SK-N-SH (cell line): ENCODE data around the gene DCTN4. TPM values are rescaled to one million over a fixed set of nuclear protein-coding genes. Genes with fewer than 3 reads are reported as not detected.

Source experiments
- CTCF ChIA-PET: fragments of 300-600, 350-600 bp; formaldehyde crosslinking; extraction: SDS; loops from one replicate; lab custom pipeline; 2021; lab: Yijun Ruan, JAX
- POLR2A ChIA-PET: fragments of 350-600 bp; sonication (Branson Sonifier 250); formaldehyde crosslinking; extraction: SDS; loops from one replicate; lab custom pipeline; 2020; ENCODE audit warnings: antibody characterized with exemption, inconsistent platforms; lab: Yijun Ruan, JAX
- DNase-seq: peaks from one replicate; pipeline ENCODE4 v3.0.0; 2012
- H2AFZ ChIP-seq: fragments of 200-600 bp; sonication (generic); 2 replicates; pipeline ENCODE4 v1.8.1; 2016; ENCODE audit warnings: antibody characterized with exemption, mild to moderate bottlenecking, low read depth
- H3F3A ChIP-seq: fragments of 200-600 bp; sonication (generic); replicated peaks from 2 replicates; pipeline ENCODE3; 2016; ENCODE audit warnings: antibody characterized with exemption, mild to moderate bottlenecking; ENCODE audit not compliant: insufficient read depth
- H3K27ac ChIP-seq, 2 experiments: fragments of 200-500 bp in 1 of 2; fragments of 200-600 bp in 1 of 2; sonication (Bioruptor generic) in 1 of 2; sonication (generic), shearing (Covaris generic) in 1 of 2; 2 replicates each; pipeline versions ENCODE4 v1.5.1 to v1.6.1; 2014 to 2016; ENCODE audit warnings: low read depth in 2 of 2, inconsistent platforms in 1 of 2, low read length in 1 of 2, mild to moderate bottlenecking in 1 of 2, mixed read lengths in 1 of 2
- H3K27me3 ChIP-seq: fragments of 200-600 bp; sonication (generic), shearing (Covaris generic); 2 replicates; pipeline ENCODE4 v1.6.1; 2016; ENCODE audit warnings: mixed run types; ENCODE audit not compliant: insufficient read depth
- H3K36me3 ChIP-seq, 2 experiments: fragments of 200-500 bp in 1 of 2; fragments of 200-600 bp in 1 of 2; sonication (Bioruptor generic) in 1 of 2; sonication (generic) in 1 of 2; replicated peaks in 1 of 2; 2 replicates each; pipeline versions ENCODE3 to v1.5.1; 2014 to 2016; ENCODE audit warnings: low read length in 1 of 2, mild to moderate bottlenecking in 1 of 2; ENCODE audit not compliant: insufficient read depth in 2 of 2, control insufficient read depth in 1 of 2
- H3K4me1 ChIP-seq, 2 experiments: fragments of 200-500 bp in 1 of 2; fragments of 200-600 bp in 1 of 2; sonication (Bioruptor generic) in 1 of 2; sonication (generic), shearing (Covaris generic) in 1 of 2; 2 replicates each; pipeline versions ENCODE4 v1.5.1 to v1.6.1; 2014 to 2016; ENCODE audit warnings: low read depth in 1 of 2, low read length in 1 of 2, mixed run types in 1 of 2; ENCODE audit not compliant: insufficient read depth in 2 of 2, control insufficient read depth in 1 of 2
- H3K4me2 ChIP-seq: fragments of 200-600 bp; sonication (generic), shearing (Covaris generic); 2 replicates; pipeline ENCODE4 v1.6.1; 2017; ENCODE audit warnings: mixed run types
- H3K4me3 ChIP-seq, 2 experiments: fragments of 200-500 bp in 1 of 2; fragments of 200-600 bp in 1 of 2; sonication (Bioruptor generic) in 1 of 2; sonication (generic), shearing (Covaris generic) in 1 of 2; 2 replicates each; pipeline versions ENCODE4 v1.5.1 to v1.8.1; 2014 to 2016; ENCODE audit warnings: low read depth in 2 of 2, inconsistent platforms in 1 of 2, low read length in 1 of 2, mild to moderate bottlenecking in 1 of 2, mixed read lengths in 1 of 2, moderate library complexity in 1 of 2
- H3K79me2 ChIP-seq: fragments of 200-600 bp; sonication (generic); 2 replicates; pipeline ENCODE4 v1.8.1; 2017; ENCODE audit warnings: mild to moderate bottlenecking; ENCODE audit not compliant: insufficient read depth
- H3K9ac ChIP-seq: fragments of 200-600 bp; sonication (generic); 2 replicates; pipeline ENCODE4 v1.6.1; 2017; ENCODE audit warnings: mixed run types
- H3K9me2 ChIP-seq: fragments of 200-600 bp; sonication (generic); 2 replicates; pipeline ENCODE4 v1.6.1; 2017; ENCODE audit warnings: mixed run types
- H3K9me3 ChIP-seq: fragments of 200-600 bp; sonication (generic); 2 replicates; pipeline ENCODE4 v1.6.1; 2017; ENCODE audit warnings: mixed run types, mild to moderate bottlenecking, moderate library complexity
- H4K20me1 ChIP-seq: fragments of 200-600 bp; sonication (generic); 2 replicates; pipeline ENCODE4 v1.6.1; 2017; ENCODE audit warnings: mild to moderate bottlenecking, mixed run types; ENCODE audit not compliant: insufficient read depth
- CHD2 ChIP-seq: fragments of 150-350 bp; IDR thresholded peaks from 2 replicates; pipeline ENCODE4 v1.6.1; 2018; ENCODE audit warnings: low read length; ENCODE audit not compliant: partially characterized antibody
- CTCF ChIP-seq: fragments of 200-600 bp; sonication (generic); IDR thresholded peaks from 2 replicates; pipeline ENCODE4 v1.6.1; 2017; ENCODE audit warnings: antibody characterized with exemption, mild to moderate bottlenecking, moderate library complexity
- EP300 ChIP-seq, 2 experiments: IDR thresholded peaks; 2 replicates each; pipeline versions ENCODE4 v1.4.0 to v1.6.1; 2012; ENCODE audit warnings: borderline replicate concordance in 1 of 2, low read depth in 1 of 2, low read length in 1 of 2
- EZH2phosphoT487 ChIP-seq: fragments of 200-600 bp; sonication (generic); IDR thresholded peaks from 2 replicates; pipeline ENCODE4 v1.6.1; 2017; ENCODE audit warnings: low read depth, mixed run types, mild to moderate bottlenecking, antibody characterized with exemption, moderate library complexity, borderline replicate concordance
- FOSL2 ChIP-seq: IDR thresholded peaks from 2 replicates; pipeline ENCODE4 v1.4.0; 2012; ENCODE audit warnings: low read depth, mild to moderate bottlenecking, moderate library complexity, borderline replicate concordance
- FOXM1 ChIP-seq: IDR thresholded peaks from 2 replicates; pipeline ENCODE4 v1.4.0; 2012; ENCODE audit warnings: low read depth, mild to moderate bottlenecking
- GABPA ChIP-seq: IDR thresholded peaks from 2 replicates; pipeline ENCODE4 v1.4.0; 2012; ENCODE audit warnings: low read depth, mild to moderate bottlenecking
- GATA2 ChIP-seq: sonication (generic); formaldehyde crosslinking; IDR thresholded peaks from 2 replicates; pipeline ENCODE4 v1.5.0; 2020; ENCODE audit warnings: mild to moderate bottlenecking, missing genetic modification reagents
- JUND ChIP-seq: IDR thresholded peaks from 2 replicates; pipeline ENCODE4 v1.4.0; 2012
- MEF2A ChIP-seq: IDR thresholded peaks from 2 replicates; pipeline ENCODE4 v1.4.0; 2012; ENCODE audit warnings: low read depth, borderline replicate concordance
- MXI1 ChIP-seq: IDR thresholded peaks from 2 replicates; pipeline ENCODE4 v1.6.1; 2012; ENCODE audit warnings: mild to moderate bottlenecking, low read depth, low read length, improper control_type of control experiment
- NFIC ChIP-seq: IDR thresholded peaks from 2 replicates; pipeline ENCODE4 v1.4.0; 2012; ENCODE audit warnings: borderline replicate concordance
- NRF1 ChIP-seq: IDR thresholded peaks from 2 replicates; pipeline ENCODE4 v1.6.1; 2012; ENCODE audit warnings: low read depth, mild to moderate bottlenecking, low read length
- PBX3 ChIP-seq: IDR thresholded peaks from 2 replicates; pipeline ENCODE4; 2012
- POLR2AphosphoS5 ChIP-seq: IDR thresholded peaks from 2 replicates; pipeline ENCODE4 v1.6.1; 2012; ENCODE audit warnings: low read depth, low read length
- RAD21 ChIP-seq: IDR thresholded peaks from 2 replicates; pipeline ENCODE4 v1.6.1; 2012; ENCODE audit warnings: mild to moderate bottlenecking, low read length
- REST ChIP-seq: IDR thresholded peaks from 2 replicates; pipeline ENCODE4 v1.6.1; 2012; ENCODE audit warnings: mild to moderate bottlenecking, low read depth, low read length, moderate library complexity
- RFX5 ChIP-seq: IDR thresholded peaks from 2 replicates; pipeline ENCODE4 v1.6.1; 2012; ENCODE audit warnings: mild to moderate bottlenecking, improper control_type of control experiment, low read length
- SIN3A ChIP-seq: IDR thresholded peaks from 2 replicates; pipeline ENCODE4 v1.6.1; 2012; ENCODE audit warnings: low read depth, mild to moderate bottlenecking, low read length, moderate library complexity, borderline replicate concordance
- SMC3 ChIP-seq: IDR thresholded peaks from 2 replicates; pipeline ENCODE4 v1.6.1; 2012; ENCODE audit warnings: low read depth, low read length, improper control_type of control experiment
- TCF12 ChIP-seq: IDR thresholded peaks from 2 replicates; pipeline ENCODE4 v1.4.0; 2012
- TEAD4 ChIP-seq: IDR thresholded peaks from 2 replicates; pipeline ENCODE4 v1.4.0; 2012; ENCODE audit warnings: mild to moderate bottlenecking, borderline replicate concordance; ENCODE audit not compliant: insufficient read depth
- YY1 ChIP-seq: IDR thresholded peaks from 2 replicates; pipeline ENCODE4 v1.4.0; 2012; ENCODE audit warnings: low read depth, mild to moderate bottlenecking
- ZBTB33 ChIP-seq: IDR thresholded peaks from 2 replicates; pipeline ENCODE4 v1.4.0; 2012; ENCODE audit warnings: low read depth, borderline replicate concordance
- WGBS: methylation state at CpG from one replicate; pipeline ENCODE4 v1.1.6; 2017; ENCODE audit warnings: low lambda C conversion rate; 5-methylcytosine and 5-hydroxymethylcytosine counted together
- polyA plus RNA-seq, 3 experiments: library from polyadenylated mRNA; depleted of rRNA; stranded (reverse); fragments of >200 nt; gene quantifications; 2 replicates each; pipeline ENCODE4 v1.2.3, GENCODE V29; 2012

DCTN4 gene
- polyA plus RNA-seq, 1 of the 3 experiments (the other 2 are of a cell fraction) = 22.8 TPM

GRCh38 chr5:150789943-150790611 is 31.3 kb upstream of the DCTN4 start (continued):
- TF ChIP-seq NFIC (peak; percentile 78), GABPA (no peak), RFX5 (no peak), FOXM1 (no peak), TEAD4 (peak; percentile 74), SMC3 (no peak), TCF12 (peak; percentile 87), GATA2 (CRISPR knock-in tag) (no peak), JUND (peak; percentile 87), PBX3 (peak; percentile 90), MXI1 (no peak), EP300 (IDR thresholded peaks at IDR 0.05; ENCODE audit: borderline replicate concordance in 1 of 2, low read depth in 1 of 2, low read length in 1 of 2) (peak; percentile 47 to 90; a peak in 3 of 4 replicates), YY1 (peak; percentile 39; the same call in 1 of the 2 replicates)
- TF ChIP-seq, all 33 proteins: peak for 13

- TF ChIP-seq TEAD4 = no peak
- no peak for TF ChIP-seq CTCF
- TF ChIP-seq CHD2 = no peak
- no peak for TF ChIP-seq FOSL2
- TF ChIP-seq EZH2phosphoT487 = no peak
- TF ChIP-seq ZBTB33 = no peak
- TF ChIP-seq REST = no peak
- TF ChIP-seq SMC3 = no peak
- no peak for TF ChIP-seq SIN3A
- TF ChIP-seq YY1 = no peak
- no peak for TF ChIP-seq RAD21
- TF ChIP-seq NRF1 = no peak
- no peak for TF ChIP-seq EP300 (IDR thresholded peaks at IDR 0.05; ENCODE audit: borderline replicate concordance in 1 of 2, low read depth in 1 of 2, low read length in 1 of 2)
- TF ChIP-seq POLR2AphosphoS5 = no peak
- TF ChIP-seq MEF2A = no peak
- peaks cover 14 to 50% of the 10 kb centered on the region in 2 experiments for H3K4me1 ChIP-seq
- H3K79me2 ChIP-seq = peaks cover 77% of the 10 kb centered on the region
- H3K9me2 ChIP-seq = no peaks in the 10 kb centered on the region
- ChIA-PET CTCF (interaction anchor here (0.6 to 1.8 kb wide), 6 partner anchors 10 to 235 kb away, joined by 3 to 8 read pairs (median 4); partner anchors contain the start of genes IRGM and SMIM3), POLR2A (interaction anchor here (0.6 kb wide), 1 partner anchor 100 kb away, joined by 3 read pairs; no protein-coding TSS in a partner anchor)
- H3K9ac ChIP-seq = peak overlapping the region; percentile 63; the same call in 1 of the 2 replicates
- DNase-seq = no peak
- H3K36me3 ChIP-seq = peaks cover 0 to 13% of the 10 kb centered on the region in 2 experiments
- H4K20me1 ChIP-seq = no peaks in the 10 kb centered on the region
- H3K27me3 ChIP-seq = no peaks in the 10 kb centered on the region
- 83% methylated on average over 6 of the region's 6 CpGs for WGBS
- H3K27ac ChIP-seq = peak overlapping the region; percentile 76 to 94
- H3K4me3 ChIP-seq = peak overlapping the region in 1 of 2 experiments; percentile 35; a peak in 1 of 4 replicates
- H3K4me2 ChIP-seq = peak overlapping the region; percentile 80
- H3K9me3 ChIP-seq = no peaks in the 10 kb centered on the region; the same call in 1 of the 2 replicates
- H2AFZ ChIP-seq = no peak overlapping the region
- peaks cover 38% of the 10 kb centered on the region for H3F3A ChIP-seq
Observed at GRCh38 chr5:150789450-150789849, 30.6 kb upstream of the DCTN4 start.
